ENCODE data around the gene OSCAR. TPM values are rescaled to one million over a fixed set of nuclear protein-coding genes. Genes with fewer than 3 reads are reported as not detected.
A peak's percentile ranks its signal among the peaks of the same experiment; 100 is the strongest.

The OSCAR gene
- total RNA-seq, 2 donors from 2014 or later = 0.20 to 0.44 TPM

GRCh38 chr19:54133312-54133956 is 32.8 kb upstream of the OSCAR start:
- no peak for TF ChIP-seq CTCF (conservative IDR thresholded peaks at IDR 0.05)
- Mint-ChIP-seq H3K27me3 (ENCODE audit: insufficient read depth) (no peaks in the 10 kb centered on the region), H3K9me3 (peaks cover 8% of the 10 kb centered on the region), H3K4me3 (no peak overlapping the region), H3K36me3 (ENCODE audit: low read depth) (peaks cover 28% of the 10 kb centered on the region), H3K27ac (no peak overlapping the region), H3K4me1 (peaks cover 7% of the 10 kb centered on the region)
- Histone ChIP-seq H3K27me3 (ENCODE audit: control insufficient read depth, insufficient read depth, low read length, poor library complexity, severe bottlenecking) (no peaks in the 10 kb centered on the region), H3K27ac (ENCODE audit: low read depth, low read length) (no peak overlapping the region), H3K4me1 (ENCODE audit: control insufficient read depth, insufficient read depth, low read length) (no peaks in the 10 kb centered on the region), H3K9me3 (ENCODE audit: control insufficient read depth, low read length) (peaks cover 5% of the 10 kb centered on the region), H3K9ac (ENCODE audit: extremely low read depth, low read length, poor library complexity, severe bottlenecking) (no peak overlapping the region), H3K4me3 (ENCODE audit: low read length) (no peak overlapping the region), H3K36me3 (ENCODE audit: control insufficient read depth, insufficient read depth, low read length) (peaks cover 23% of the 10 kb centered on the region)
- DNase-seq = peak; percentile 90
- 90 to 95% methylated on average over 9 to 10 of the region's 10 CpGs for WGBS, 2 experiments (ENCODE audit: insufficient coverage in 1 of 2, insufficient read length in 1 of 2)

GRCh38 chr19:54129617-54129996 is 29.0 kb upstream of the OSCAR start:
- Mint-ChIP-seq H3K4me1 (no peaks in the 10 kb centered on the region), H3K4me3 (no peak overlapping the region), H3K27me3 (ENCODE audit: insufficient read depth) (no peaks in the 10 kb centered on the region), H3K27ac (no peak overlapping the region), H3K36me3 (ENCODE audit: low read depth) (peaks cover 56% of the 10 kb centered on the region), H3K9me3 (peaks cover 7% of the 10 kb centered on the region)
- Histone ChIP-seq H3K4me1 (ENCODE audit: control insufficient read depth, insufficient read depth, low read length) (no peaks in the 10 kb centered on the region), H3K27me3 (ENCODE audit: control insufficient read depth, insufficient read depth, low read length, poor library complexity, severe bottlenecking) (no peaks in the 10 kb centered on the region), H3K36me3 (ENCODE audit: control insufficient read depth, insufficient read depth, low read length) (peaks cover 49% of the 10 kb centered on the region), H3K4me3 (ENCODE audit: low read length) (no peak overlapping the region), H3K9me3 (ENCODE audit: control insufficient read depth, low read length) (peaks cover 5% of the 10 kb centered on the region), H3K27ac (ENCODE audit: low read depth, low read length) (no peak overlapping the region), H3K9ac (ENCODE audit: extremely low read depth, low read length, poor library complexity, severe bottlenecking) (no peak overlapping the region)
- DNase-seq = no peak
- no peak for TF ChIP-seq CTCF (conservative IDR thresholded peaks at IDR 0.05)
- WGBS, 2 experiments (ENCODE audit: insufficient coverage in 1 of 2, insufficient read length in 1 of 2) = 95% methylated on average over 14 to 20 of the region's 20 CpGs

GRCh38 chr19:54128796-54129616 is 28.4 kb upstream of the OSCAR start:
- no peaks in the 10 kb centered on the region for H3K27me3 ChIP-seq (ENCODE audit: control insufficient read depth, insufficient read depth, low read length, poor library complexity, severe bottlenecking)
- Mint-ChIP-seq H3K9me3 (peaks cover 2% of the 10 kb centered on the region), H3K27ac (no peak overlapping the region), H3K4me1 (no peaks in the 10 kb centered on the region), H3K4me3 (no peak overlapping the region), H3K27me3 (ENCODE audit: insufficient read depth) (no peaks in the 10 kb centered on the region), H3K36me3 (ENCODE audit: low read depth) (peaks cover 56% of the 10 kb centered on the region)
- no peak for TF ChIP-seq CTCF (conservative IDR thresholded peaks at IDR 0.05)
- peaks cover 5% of the 10 kb centered on the region for H3K9me3 ChIP-seq (ENCODE audit: control insufficient read depth, low read length)
- no peaks in the 10 kb centered on the region for H3K4me1 ChIP-seq (ENCODE audit: control insufficient read depth, insufficient read depth, low read length)
- no peak overlapping the region for H3K27ac ChIP-seq (ENCODE audit: low read depth, low read length)
- no peak overlapping the region for H3K9ac ChIP-seq (ENCODE audit: extremely low read depth, low read length, poor library complexity, severe bottlenecking)
- WGBS, 2 experiments (ENCODE audit: insufficient coverage in 1 of 2, insufficient read length in 1 of 2) = 96 to 99% methylated on average over 16 to 41 of the region's 41 CpGs
- H3K36me3 ChIP-seq (ENCODE audit: control insufficient read depth, insufficient read depth, low read length) = peaks cover 51% of the 10 kb centered on the region
- DNase-seq = no peak
- no peak overlapping the region for H3K4me3 ChIP-seq (ENCODE audit: low read length)

Measured in endodermal cell (in vitro differentiated cells).